Measurements from ENCODE around the gene WNK2.

Gene WNK2

GRCh38 chr9:93185266-93186214, 1.6 kb downstream of the WNK2 start:
- no peak for DNase-seq (ENCODE audit: low read depth)

- no peak for DNase-seq (ENCODE audit: low read depth)
Measured at GRCh38 chr9:93186215-93186945, 2.4 kb downstream of the WNK2 start.

GRCh38 chr9:93187047-93187446, 3.1 kb downstream of the WNK2 start:
- DNase-seq (ENCODE audit: low read depth) = no peak

GRCh38 chr9:93187574-93187973, 3.6 kb downstream of the WNK2 start:
- DNase-seq (ENCODE audit: low read depth) = no peak

GRCh38 chr9:93188426-93189368, 4.8 kb downstream of the WNK2 start:
- no peak for DNase-seq (ENCODE audit: low read depth)

- DNase-seq (ENCODE audit: low read depth) = no peak
Measured at GRCh38 chr9:93189369-93190132, 5.6 kb downstream of the WNK2 start.

- DNase-seq (ENCODE audit: low read depth) = no peak
Measured at GRCh38 chr9:93190133-93190525, 6.2 kb downstream of the WNK2 start.

- no peak for DNase-seq (ENCODE audit: low read depth)
Measured at GRCh38 chr9:93190656-93191353, 6.9 kb downstream of the WNK2 start.

- no peak for DNase-seq (ENCODE audit: low read depth)
Measured at GRCh38 chr9:93191354-93191660, 7.4 kb downstream of the WNK2 start.

- no peak for DNase-seq (ENCODE audit: low read depth)
Measured at GRCh38 chr9:93192721-93193387, 8.9 kb downstream of the WNK2 start.

GRCh38 chr9:93193388-93194220, 9.7 kb downstream of the WNK2 start:
- DNase-seq (ENCODE audit: low read depth) = no peak

GRCh38 chr9:93194221-93194625, 10.3 kb downstream of the WNK2 start:
- no peak for DNase-seq (ENCODE audit: low read depth)

GRCh38 chr9:93194641-93195040, 10.7 kb downstream of the WNK2 start:
- DNase-seq (ENCODE audit: low read depth) = no peak

- no peak for DNase-seq (ENCODE audit: low read depth)
Measured at GRCh38 chr9:93196096-93197055, 12.4 kb downstream of the WNK2 start.

- no peak for DNase-seq (ENCODE audit: low read depth)
Measured at GRCh38 chr9:93197670-93198069, 13.7 kb downstream of the WNK2 start.

GRCh38 chr9:93198117-93198837, 14.3 kb downstream of the WNK2 start:
- no peak for DNase-seq (ENCODE audit: low read depth)

- no peak for DNase-seq (ENCODE audit: low read depth)
Measured at GRCh38 chr9:93198838-93199625, 15.1 kb downstream of the WNK2 start.

Measured in T follicular helper cell (primary cell).